H9 (cell line): ENCODE data around the gene DARS1. TPM values are rescaled to one million over a fixed set of nuclear protein-coding genes. Genes with fewer than 3 reads are reported as not detected.

Source experiments
- DNase-seq: peaks from one replicate; pipeline ENCODE4 v3.0.0-alpha.2; 2017
- H2AFZ ChIP-seq: one replicate; pipeline ENCODE4 v1.6.1; 2013; ENCODE audit warnings: mild to moderate bottlenecking, low read length, control low read depth, moderate library complexity
- H2AK5ac ChIP-seq: 2 replicates; pipeline ENCODE4 v1.6.1; 2013; ENCODE audit warnings: low read length, control low read depth, mixed read lengths; ENCODE audit not compliant: insufficient read length
- H2BK120ac ChIP-seq: one replicate; pipeline ENCODE4 v1.6.1; 2013; ENCODE audit warnings: low read depth, mild to moderate bottlenecking, low read length, control low read depth, inconsistent platforms; ENCODE audit not compliant: poor library complexity, severe bottlenecking
- H2BK12ac ChIP-seq: 2 replicates; pipeline ENCODE4 v1.6.1; 2013; ENCODE audit warnings: low read length, control low read depth, mixed read lengths, low read depth; ENCODE audit not compliant: insufficient read length
- H2BK15ac ChIP-seq: 2 replicates; pipeline ENCODE4 v1.6.1; 2013; ENCODE audit warnings: low read depth, low read length, control low read depth
- H2BK20ac ChIP-seq: one replicate; pipeline ENCODE4 v1.6.1; 2013; ENCODE audit warnings: low read depth, mild to moderate bottlenecking, low read length, control low read depth, inconsistent platforms; ENCODE audit not compliant: poor library complexity, severe bottlenecking
- H2BK5ac ChIP-seq: 2 replicates; pipeline ENCODE4 v1.6.1; 2013; ENCODE audit warnings: low read length, control low read depth, mixed read lengths; ENCODE audit not compliant: insufficient read length
- H3K14ac ChIP-seq: 2 replicates; pipeline ENCODE4 v1.6.1; 2013; ENCODE audit warnings: low read length, control low read depth; ENCODE audit not compliant: insufficient read depth
- H3K18ac ChIP-seq: 2 replicates; pipeline ENCODE4 v1.6.1; 2013; ENCODE audit warnings: low read depth, mild to moderate bottlenecking, mixed read lengths, low read length, control low read depth; ENCODE audit not compliant: insufficient read length
- H3K23ac ChIP-seq: 2 replicates; pipeline ENCODE4 v1.6.1; 2013; ENCODE audit warnings: low read length, control low read depth, mixed read lengths, low read depth; ENCODE audit not compliant: insufficient read length
- H3K23me2 ChIP-seq: 2 replicates; pipeline ENCODE4 v1.6.1; 2013; ENCODE audit warnings: low read depth, mild to moderate bottlenecking, mixed read lengths, low read length, control low read depth; ENCODE audit not compliant: insufficient read length, poor library complexity, severe bottlenecking
- H3K27ac ChIP-seq: 2 replicates; pipeline ENCODE4 v1.5.1; 2013; ENCODE audit warnings: low read length, control low read depth, mixed read lengths, low read depth; ENCODE audit not compliant: insufficient read length
- H3K27me3 ChIP-seq: 2 replicates; pipeline ENCODE4 v1.6.1; 2013; ENCODE audit warnings: low read length, control low read depth, inconsistent platforms; ENCODE audit not compliant: insufficient read depth
- H3K4ac ChIP-seq: 2 replicates; pipeline ENCODE4 v1.6.1; 2013; ENCODE audit warnings: low read depth, mild to moderate bottlenecking, control low read depth, inconsistent platforms, low read length, moderate library complexity
- H3K4me1 ChIP-seq: 2 replicates; pipeline ENCODE4 v1.6.1; 2013; ENCODE audit warnings: low read length, control low read depth, inconsistent platforms; ENCODE audit not compliant: insufficient read depth
- H3K4me2 ChIP-seq: 2 replicates; pipeline ENCODE4 v1.6.1; 2013; ENCODE audit warnings: low read length, control low read depth, mixed read lengths; ENCODE audit not compliant: insufficient read length, insufficient read depth
- H3K56ac ChIP-seq: 2 replicates; pipeline ENCODE4 v1.6.1; 2013; ENCODE audit warnings: low read depth, mild to moderate bottlenecking, mixed read lengths, low read length, control low read depth; ENCODE audit not compliant: insufficient read length
- H3K79me1 ChIP-seq: 2 replicates; pipeline ENCODE4 v1.6.1; 2013; ENCODE audit warnings: low read depth, mild to moderate bottlenecking, moderate library complexity, low read length, control low read depth, inconsistent platforms; ENCODE audit not compliant: insufficient read depth, poor library complexity, severe bottlenecking
- H3K79me2 ChIP-seq: 2 replicates; pipeline ENCODE4 v1.6.1; 2013; ENCODE audit warnings: low read length, control low read depth, inconsistent platforms; ENCODE audit not compliant: insufficient read depth
- H3K9ac ChIP-seq: 2 replicates; pipeline ENCODE4 v1.6.1; 2013; ENCODE audit warnings: low read length, control low read depth, mixed read lengths; ENCODE audit not compliant: insufficient read length; ENCODE audit errors: extremely low read depth
- H3K9me3 ChIP-seq: one replicate; pipeline ENCODE4 v1.6.1; 2013; ENCODE audit warnings: low read depth, low read length, inconsistent platforms; ENCODE audit not compliant: control insufficient read depth
- H3T11ph ChIP-seq: one replicate; pipeline ENCODE4 v1.6.1; 2013; ENCODE audit warnings: mild to moderate bottlenecking, low read length, control low read depth, inconsistent platforms
- H4K20me1 ChIP-seq: one replicate; pipeline ENCODE4 v1.6.1; 2013; ENCODE audit not compliant: control insufficient read depth, insufficient read length, insufficient read depth
- H4K5ac ChIP-seq: 2 replicates; pipeline ENCODE4 v1.6.1; 2013; ENCODE audit warnings: low read depth, mild to moderate bottlenecking, mixed read lengths, low read length, control low read depth; ENCODE audit not compliant: insufficient read length
- H4K8ac ChIP-seq: replicated peaks from 2 replicates; pipeline ENCODE4 v1.6.1; 2013; ENCODE audit warnings: low read length, control low read depth, mixed read lengths, low read depth; ENCODE audit not compliant: insufficient read length
- H4K91ac ChIP-seq: 2 replicates; pipeline ENCODE4 v1.6.1; 2013; ENCODE audit warnings: low read depth, mild to moderate bottlenecking, moderate library complexity, mixed read lengths, low read length, control low read depth; ENCODE audit not compliant: insufficient read length
- H3K27ac Mint-ChIP-seq, 3 experiments: 2 replicates in 2 of 3; 3 replicates in 1 of 3; pipeline ENCODE4 v1.8.0; 2020 to 2021; ENCODE audit warnings: mixed read lengths in 3 of 3, mild to moderate bottlenecking in 1 of 3, moderate library complexity in 1 of 3
- H3K27me3 Mint-ChIP-seq: 2 replicates; pipeline ENCODE4 v1.8.0; 2021; ENCODE audit warnings: low read depth, mild to moderate bottlenecking, moderate library complexity, mixed read lengths
- H3K36me3 Mint-ChIP-seq, 3 experiments: 2 replicates in 2 of 3; 3 replicates in 1 of 3; pipeline ENCODE4 v1.8.0; 2020 to 2021; ENCODE audit warnings: low read depth in 3 of 3, mixed read lengths in 3 of 3; ENCODE audit not compliant: insufficient read depth in 1 of 3
- H3K4me1 Mint-ChIP-seq, 2 experiments: 2 replicates each; pipeline ENCODE4 v1.8.0; 2020; ENCODE audit warnings: mixed read lengths in 2 of 2
- H3K4me3 Mint-ChIP-seq, 2 experiments: 2 replicates in 1 of 2; 3 replicates in 1 of 2; pipeline ENCODE4 v1.8.0; 2020 to 2021; ENCODE audit warnings: mild to moderate bottlenecking in 2 of 2, mixed read lengths in 2 of 2, moderate library complexity in 1 of 2
- H3K9me3 Mint-ChIP-seq, 2 experiments: 2 replicates in 1 of 2; 3 replicates in 1 of 2; pipeline ENCODE4 v1.8.0; 2020; ENCODE audit warnings: mild to moderate bottlenecking in 2 of 2, mixed read lengths in 2 of 2, moderate library complexity in 1 of 2
- WGBS: extraction: QIAGEN DNeasy Blood & Tissue Kit; methylation state at CpG from one replicate; pipeline ENCODE4 v1.1.7; 2013; ENCODE audit warnings: missing lambda C conversion rate, low lambda C conversion rate, mixed read lengths; ENCODE audit not compliant: insufficient read length; ENCODE audit errors: extremely low coverage; 5-methylcytosine and 5-hydroxymethylcytosine counted together
- total RNA-seq: library from RNA; stranded (reverse); gene quantifications from 2 replicates; pipeline ENCODE4 v1.2.1, GENCODE V29; 2021
- TF ChIP-seq, protein P1 (sequence below): fragments of 200-600 bp; sonication (generic); conservative IDR thresholded peaks from 3 replicates; pipeline ENCODE4 v1.8.0; 2021; ENCODE audit warnings: antibody characterized with exemption, mild to moderate bottlenecking

The DARS1 gene
- total RNA-seq, 1 experiment from 2014 or later, result 117 TPM

GRCh38 chr2:135949451-135950234 is 35.8 kb downstream of the DARS1 start:
- H2AFZ ChIP-seq, result no peak overlapping the region
- no peak overlapping the region for H2BK120ac ChIP-seq
- Mint-ChIP-seq H3K27me3 (no peaks in the 10 kb centered on the region), H3K27ac (no peak overlapping the region), H3K4me3 (no peak overlapping the region), H3K9me3 (no peaks in the 10 kb centered on the region), H3K4me1 (peaks cover 3 to 4% of the 10 kb centered on the region in 2 experiments; a peak in 2 of 4 replicates), H3K36me3 (peaks cover 7 to 12% (median 8%) of the 10 kb centered on the region in 3 experiments)
- no peaks in the 10 kb centered on the region for H3K27me3 ChIP-seq
- no peak overlapping the region for H3T11ph ChIP-seq
- H2BK12ac ChIP-seq, result no peak overlapping the region
- H4K91ac ChIP-seq, result no peak overlapping the region
- DNase-seq, result no peak
- no peak overlapping the region for H3K14ac ChIP-seq
- H2BK15ac ChIP-seq, result no peak overlapping the region
- no peak overlapping the region for H3K56ac ChIP-seq
- no peak overlapping the region for H4K5ac ChIP-seq
- no peak overlapping the region for H3K23ac ChIP-seq
- H2BK5ac ChIP-seq, result no peak overlapping the region
- no peaks in the 10 kb centered on the region for H3K9me3 ChIP-seq
- no peaks in the 10 kb centered on the region for H3K79me1 ChIP-seq
- no peak overlapping the region for H2BK20ac ChIP-seq
- H3K4me1 ChIP-seq, result no peaks in the 10 kb centered on the region
- no peaks in the 10 kb centered on the region for H4K20me1 ChIP-seq
- no peak overlapping the region for H3K9ac ChIP-seq
- no peak overlapping the region for H3K4me2 ChIP-seq
- no peak overlapping the region for H3K18ac ChIP-seq
- TF ChIP-seq, protein P1, sequence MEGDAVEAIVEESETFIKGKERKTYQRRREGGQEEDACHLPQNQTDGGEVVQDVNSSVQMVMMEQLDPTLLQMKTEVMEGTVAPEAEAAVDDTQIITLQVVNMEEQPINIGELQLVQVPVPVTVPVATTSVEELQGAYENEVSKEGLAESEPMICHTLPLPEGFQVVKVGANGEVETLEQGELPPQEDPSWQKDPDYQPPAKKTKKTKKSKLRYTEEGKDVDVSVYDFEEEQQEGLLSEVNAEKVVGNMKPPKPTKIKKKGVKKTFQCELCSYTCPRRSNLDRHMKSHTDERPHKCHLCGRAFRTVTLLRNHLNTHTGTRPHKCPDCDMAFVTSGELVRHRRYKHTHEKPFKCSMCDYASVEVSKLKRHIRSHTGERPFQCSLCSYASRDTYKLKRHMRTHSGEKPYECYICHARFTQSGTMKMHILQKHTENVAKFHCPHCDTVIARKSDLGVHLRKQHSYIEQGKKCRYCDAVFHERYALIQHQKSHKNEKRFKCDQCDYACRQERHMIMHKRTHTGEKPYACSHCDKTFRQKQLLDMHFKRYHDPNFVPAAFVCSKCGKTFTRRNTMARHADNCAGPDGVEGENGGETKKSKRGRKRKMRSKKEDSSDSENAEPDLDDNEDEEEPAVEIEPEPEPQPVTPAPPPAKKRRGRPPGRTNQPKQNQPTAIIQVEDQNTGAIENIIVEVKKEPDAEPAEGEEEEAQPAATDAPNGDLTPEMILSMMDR, result no peak
- no peaks in the 10 kb centered on the region for H3K23me2 ChIP-seq
- H3K79me2 ChIP-seq, result no peaks in the 10 kb centered on the region; the same call in 1 of the 2 replicates
- H3K4ac ChIP-seq, result no peak overlapping the region
- WGBS, result no CpG with 5 or more reads among the region's 3 CpGs
- H3K27ac ChIP-seq, result no peak overlapping the region
- H4K8ac ChIP-seq, result no peak overlapping the region
- H2AK5ac ChIP-seq, result no peak overlapping the region
